Thyroid gland (tissue), 4 donors: ENCODE results near the gene DPP4.

Experiments
- POLR2A ChIP-seq, 2 donors: fragments of 450-650 bp; IDR thresholded peaks; one replicate each; pipeline ENCODE4 v1.6.1; 2017; ENCODE audit warnings: antibody characterized with exemption in 2 of 2, mild to moderate bottlenecking in 2 of 2, moderate library complexity in 1 of 2
- TF ChIP-seq, protein P1 (sequence below), 6 experiments: fragments of 200-600 bp in 3 of 6; fragments of 450-650 bp in 3 of 6; sonication (generic) in 3 of 6; IDR thresholded peaks; one replicate each; pipeline ENCODE4 v1.5.1; 2016 to 2019; ENCODE audit warnings: antibody characterized with exemption in 6 of 6, mild to moderate bottlenecking in 2 of 6, inconsistent platforms in 1 of 6, moderate library complexity in 1 of 6

GRCh38 chr2:161956738-161957137 is 117.3 kb downstream of the DPP4 start:
- TF ChIP-seq, protein P1, sequence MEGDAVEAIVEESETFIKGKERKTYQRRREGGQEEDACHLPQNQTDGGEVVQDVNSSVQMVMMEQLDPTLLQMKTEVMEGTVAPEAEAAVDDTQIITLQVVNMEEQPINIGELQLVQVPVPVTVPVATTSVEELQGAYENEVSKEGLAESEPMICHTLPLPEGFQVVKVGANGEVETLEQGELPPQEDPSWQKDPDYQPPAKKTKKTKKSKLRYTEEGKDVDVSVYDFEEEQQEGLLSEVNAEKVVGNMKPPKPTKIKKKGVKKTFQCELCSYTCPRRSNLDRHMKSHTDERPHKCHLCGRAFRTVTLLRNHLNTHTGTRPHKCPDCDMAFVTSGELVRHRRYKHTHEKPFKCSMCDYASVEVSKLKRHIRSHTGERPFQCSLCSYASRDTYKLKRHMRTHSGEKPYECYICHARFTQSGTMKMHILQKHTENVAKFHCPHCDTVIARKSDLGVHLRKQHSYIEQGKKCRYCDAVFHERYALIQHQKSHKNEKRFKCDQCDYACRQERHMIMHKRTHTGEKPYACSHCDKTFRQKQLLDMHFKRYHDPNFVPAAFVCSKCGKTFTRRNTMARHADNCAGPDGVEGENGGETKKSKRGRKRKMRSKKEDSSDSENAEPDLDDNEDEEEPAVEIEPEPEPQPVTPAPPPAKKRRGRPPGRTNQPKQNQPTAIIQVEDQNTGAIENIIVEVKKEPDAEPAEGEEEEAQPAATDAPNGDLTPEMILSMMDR (IDR thresholded peaks at IDR 0.05) = no peak
- TF ChIP-seq POLR2A (IDR thresholded peaks at IDR 0.05) = no peak
